H9 (cell line): ENCODE data around the gene PALD1. TPM values are rescaled to one million over a fixed set of nuclear protein-coding genes. Genes with fewer than 3 reads are reported as not detected.

Source experiments
- DNase-seq: peaks from one replicate; pipeline ENCODE4 v3.0.0-alpha.2; 2017
- H2AFZ ChIP-seq: one replicate; pipeline ENCODE4 v1.6.1; 2013; ENCODE audit warnings: mild to moderate bottlenecking, low read length, control low read depth, moderate library complexity
- H2AK5ac ChIP-seq: 2 replicates; pipeline ENCODE4 v1.6.1; 2013; ENCODE audit warnings: low read length, control low read depth, mixed read lengths; ENCODE audit not compliant: insufficient read length
- H2BK120ac ChIP-seq: one replicate; pipeline ENCODE4 v1.6.1; 2013; ENCODE audit warnings: low read depth, mild to moderate bottlenecking, low read length, control low read depth, inconsistent platforms; ENCODE audit not compliant: poor library complexity, severe bottlenecking
- H2BK12ac ChIP-seq: 2 replicates; pipeline ENCODE4 v1.6.1; 2013; ENCODE audit warnings: low read length, control low read depth, mixed read lengths, low read depth; ENCODE audit not compliant: insufficient read length
- H2BK15ac ChIP-seq: 2 replicates; pipeline ENCODE4 v1.6.1; 2013; ENCODE audit warnings: low read depth, low read length, control low read depth
- H2BK20ac ChIP-seq: one replicate; pipeline ENCODE4 v1.6.1; 2013; ENCODE audit warnings: low read depth, mild to moderate bottlenecking, low read length, control low read depth, inconsistent platforms; ENCODE audit not compliant: poor library complexity, severe bottlenecking
- H2BK5ac ChIP-seq: 2 replicates; pipeline ENCODE4 v1.6.1; 2013; ENCODE audit warnings: low read length, control low read depth, mixed read lengths; ENCODE audit not compliant: insufficient read length
- H3K14ac ChIP-seq: 2 replicates; pipeline ENCODE4 v1.6.1; 2013; ENCODE audit warnings: low read length, control low read depth; ENCODE audit not compliant: insufficient read depth
- H3K18ac ChIP-seq: 2 replicates; pipeline ENCODE4 v1.6.1; 2013; ENCODE audit warnings: low read depth, mild to moderate bottlenecking, mixed read lengths, low read length, control low read depth; ENCODE audit not compliant: insufficient read length
- H3K23ac ChIP-seq: 2 replicates; pipeline ENCODE4 v1.6.1; 2013; ENCODE audit warnings: low read length, control low read depth, mixed read lengths, low read depth; ENCODE audit not compliant: insufficient read length
- H3K23me2 ChIP-seq: 2 replicates; pipeline ENCODE4 v1.6.1; 2013; ENCODE audit warnings: low read depth, mild to moderate bottlenecking, mixed read lengths, low read length, control low read depth; ENCODE audit not compliant: insufficient read length, poor library complexity, severe bottlenecking
- H3K27ac ChIP-seq: 2 replicates; pipeline ENCODE4 v1.5.1; 2013; ENCODE audit warnings: low read length, control low read depth, mixed read lengths, low read depth; ENCODE audit not compliant: insufficient read length
- H3K27me3 ChIP-seq: 2 replicates; pipeline ENCODE4 v1.6.1; 2013; ENCODE audit warnings: low read length, control low read depth, inconsistent platforms; ENCODE audit not compliant: insufficient read depth
- H3K4ac ChIP-seq: 2 replicates; pipeline ENCODE4 v1.6.1; 2013; ENCODE audit warnings: low read depth, mild to moderate bottlenecking, control low read depth, inconsistent platforms, low read length, moderate library complexity
- H3K4me1 ChIP-seq: 2 replicates; pipeline ENCODE4 v1.6.1; 2013; ENCODE audit warnings: low read length, control low read depth, inconsistent platforms; ENCODE audit not compliant: insufficient read depth
- H3K4me2 ChIP-seq: 2 replicates; pipeline ENCODE4 v1.6.1; 2013; ENCODE audit warnings: low read length, control low read depth, mixed read lengths; ENCODE audit not compliant: insufficient read length, insufficient read depth
- H3K56ac ChIP-seq: 2 replicates; pipeline ENCODE4 v1.6.1; 2013; ENCODE audit warnings: low read depth, mild to moderate bottlenecking, mixed read lengths, low read length, control low read depth; ENCODE audit not compliant: insufficient read length
- H3K79me1 ChIP-seq: 2 replicates; pipeline ENCODE4 v1.6.1; 2013; ENCODE audit warnings: low read depth, mild to moderate bottlenecking, moderate library complexity, low read length, control low read depth, inconsistent platforms; ENCODE audit not compliant: insufficient read depth, poor library complexity, severe bottlenecking
- H3K79me2 ChIP-seq: 2 replicates; pipeline ENCODE4 v1.6.1; 2013; ENCODE audit warnings: low read length, control low read depth, inconsistent platforms; ENCODE audit not compliant: insufficient read depth
- H3K9ac ChIP-seq: 2 replicates; pipeline ENCODE4 v1.6.1; 2013; ENCODE audit warnings: low read length, control low read depth, mixed read lengths; ENCODE audit not compliant: insufficient read length; ENCODE audit errors: extremely low read depth
- H3K9me3 ChIP-seq: one replicate; pipeline ENCODE4 v1.6.1; 2013; ENCODE audit warnings: low read depth, low read length, inconsistent platforms; ENCODE audit not compliant: control insufficient read depth
- H3T11ph ChIP-seq: one replicate; pipeline ENCODE4 v1.6.1; 2013; ENCODE audit warnings: mild to moderate bottlenecking, low read length, control low read depth, inconsistent platforms
- H4K20me1 ChIP-seq: one replicate; pipeline ENCODE4 v1.6.1; 2013; ENCODE audit not compliant: control insufficient read depth, insufficient read length, insufficient read depth
- H4K5ac ChIP-seq: 2 replicates; pipeline ENCODE4 v1.6.1; 2013; ENCODE audit warnings: low read depth, mild to moderate bottlenecking, mixed read lengths, low read length, control low read depth; ENCODE audit not compliant: insufficient read length
- H4K8ac ChIP-seq: replicated peaks from 2 replicates; pipeline ENCODE4 v1.6.1; 2013; ENCODE audit warnings: low read length, control low read depth, mixed read lengths, low read depth; ENCODE audit not compliant: insufficient read length
- H4K91ac ChIP-seq: 2 replicates; pipeline ENCODE4 v1.6.1; 2013; ENCODE audit warnings: low read depth, mild to moderate bottlenecking, moderate library complexity, mixed read lengths, low read length, control low read depth; ENCODE audit not compliant: insufficient read length
- H3K27ac Mint-ChIP-seq, 3 experiments: 2 replicates in 2 of 3; 3 replicates in 1 of 3; pipeline ENCODE4 v1.8.0; 2020 to 2021; ENCODE audit warnings: mixed read lengths in 3 of 3, mild to moderate bottlenecking in 1 of 3, moderate library complexity in 1 of 3
- H3K27me3 Mint-ChIP-seq: 2 replicates; pipeline ENCODE4 v1.8.0; 2021; ENCODE audit warnings: low read depth, mild to moderate bottlenecking, moderate library complexity, mixed read lengths
- H3K36me3 Mint-ChIP-seq, 3 experiments: 2 replicates in 2 of 3; 3 replicates in 1 of 3; pipeline ENCODE4 v1.8.0; 2020 to 2021; ENCODE audit warnings: low read depth in 3 of 3, mixed read lengths in 3 of 3; ENCODE audit not compliant: insufficient read depth in 1 of 3
- H3K4me1 Mint-ChIP-seq, 2 experiments: 2 replicates each; pipeline ENCODE4 v1.8.0; 2020; ENCODE audit warnings: mixed read lengths in 2 of 2
- H3K4me3 Mint-ChIP-seq, 2 experiments: 2 replicates in 1 of 2; 3 replicates in 1 of 2; pipeline ENCODE4 v1.8.0; 2020 to 2021; ENCODE audit warnings: mild to moderate bottlenecking in 2 of 2, mixed read lengths in 2 of 2, moderate library complexity in 1 of 2
- H3K9me3 Mint-ChIP-seq, 2 experiments: 2 replicates in 1 of 2; 3 replicates in 1 of 2; pipeline ENCODE4 v1.8.0; 2020; ENCODE audit warnings: mild to moderate bottlenecking in 2 of 2, mixed read lengths in 2 of 2, moderate library complexity in 1 of 2
- WGBS: extraction: QIAGEN DNeasy Blood & Tissue Kit; methylation state at CpG from one replicate; pipeline ENCODE4 v1.1.7; 2013; ENCODE audit warnings: missing lambda C conversion rate, low lambda C conversion rate, mixed read lengths; ENCODE audit not compliant: insufficient read length; ENCODE audit errors: extremely low coverage; 5-methylcytosine and 5-hydroxymethylcytosine counted together
- total RNA-seq: library from RNA; stranded (reverse); gene quantifications from 2 replicates; pipeline ENCODE4 v1.2.1, GENCODE V29; 2021
- TF ChIP-seq, protein P1 (sequence below): fragments of 200-600 bp; sonication (generic); conservative IDR thresholded peaks from 3 replicates; pipeline ENCODE4 v1.8.0; 2021; ENCODE audit warnings: antibody characterized with exemption, mild to moderate bottlenecking

PALD1 gene
- total RNA-seq, 1 experiment from 2014 or later, result 21.1 TPM

DNA sequence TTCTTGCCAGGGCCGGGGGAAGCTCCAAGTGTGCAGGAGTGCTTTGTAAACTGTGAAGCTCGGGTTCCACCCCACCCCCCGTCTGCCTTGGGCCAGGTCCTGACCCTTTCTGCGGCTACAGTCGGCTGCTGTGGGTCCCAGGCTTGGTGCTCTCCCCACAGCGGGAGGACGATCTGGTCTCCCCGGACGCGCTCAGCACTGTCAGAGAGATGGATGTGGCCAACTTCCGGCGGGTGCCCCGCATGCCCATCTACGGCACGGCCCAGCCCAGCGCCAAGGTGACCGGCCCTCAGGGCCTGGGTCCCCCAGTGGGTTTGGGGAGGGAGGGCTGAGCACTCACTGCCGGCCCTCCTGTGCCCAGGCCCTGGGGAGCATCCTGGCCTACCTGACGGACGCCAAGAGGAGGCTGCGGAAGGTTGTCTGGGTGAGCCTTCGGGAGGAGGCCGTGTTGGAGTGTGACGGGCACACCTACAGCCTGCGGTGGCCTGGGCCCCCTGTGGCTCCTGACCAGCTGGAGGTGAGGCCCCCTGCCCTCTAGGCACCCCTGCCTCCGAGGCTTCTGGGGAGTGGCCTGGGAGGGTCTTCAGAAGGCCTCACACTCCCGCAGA lies 60.3 kb downstream of the PALD1 start:
- no peaks in the 10 kb centered on the region; the same call in 1 of the 2 replicates for H3K4me1 ChIP-seq
- H4K91ac ChIP-seq, result no peak overlapping the region
- H2BK12ac ChIP-seq, result no peak overlapping the region
- Mint-ChIP-seq H3K27ac (no peak overlapping the region), H3K9me3 (no peaks in the 10 kb centered on the region), H3K4me1 (peaks cover 10 to 12% of the 10 kb centered on the region in 2 experiments), H3K36me3 (peaks cover 0 to 20% (median 7%) of the 10 kb centered on the region in 3 experiments; a peak in 6 of 7 replicates), H3K4me3 (no peak overlapping the region), H3K27me3 (no peaks in the 10 kb centered on the region)
- H3T11ph ChIP-seq, result no peak overlapping the region
- H2BK20ac ChIP-seq, result no peak overlapping the region
- no peak overlapping the region for H3K18ac ChIP-seq
- no peak overlapping the region for H3K9ac ChIP-seq
- no peaks in the 10 kb centered on the region for H3K79me1 ChIP-seq
- H3K9me3 ChIP-seq, result no peaks in the 10 kb centered on the region
- no CpG with 5 or more reads among the region's 27 CpGs for WGBS
- H3K4me2 ChIP-seq, result no peak overlapping the region
- no peaks in the 10 kb centered on the region for H3K79me2 ChIP-seq
- no peak overlapping the region for H3K14ac ChIP-seq
- no peak overlapping the region for H2AK5ac ChIP-seq
- DNase-seq, result no peak
- TF ChIP-seq, protein P1, sequence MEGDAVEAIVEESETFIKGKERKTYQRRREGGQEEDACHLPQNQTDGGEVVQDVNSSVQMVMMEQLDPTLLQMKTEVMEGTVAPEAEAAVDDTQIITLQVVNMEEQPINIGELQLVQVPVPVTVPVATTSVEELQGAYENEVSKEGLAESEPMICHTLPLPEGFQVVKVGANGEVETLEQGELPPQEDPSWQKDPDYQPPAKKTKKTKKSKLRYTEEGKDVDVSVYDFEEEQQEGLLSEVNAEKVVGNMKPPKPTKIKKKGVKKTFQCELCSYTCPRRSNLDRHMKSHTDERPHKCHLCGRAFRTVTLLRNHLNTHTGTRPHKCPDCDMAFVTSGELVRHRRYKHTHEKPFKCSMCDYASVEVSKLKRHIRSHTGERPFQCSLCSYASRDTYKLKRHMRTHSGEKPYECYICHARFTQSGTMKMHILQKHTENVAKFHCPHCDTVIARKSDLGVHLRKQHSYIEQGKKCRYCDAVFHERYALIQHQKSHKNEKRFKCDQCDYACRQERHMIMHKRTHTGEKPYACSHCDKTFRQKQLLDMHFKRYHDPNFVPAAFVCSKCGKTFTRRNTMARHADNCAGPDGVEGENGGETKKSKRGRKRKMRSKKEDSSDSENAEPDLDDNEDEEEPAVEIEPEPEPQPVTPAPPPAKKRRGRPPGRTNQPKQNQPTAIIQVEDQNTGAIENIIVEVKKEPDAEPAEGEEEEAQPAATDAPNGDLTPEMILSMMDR, result no peak
- no peak overlapping the region for H4K5ac ChIP-seq
- H3K23me2 ChIP-seq, result no peaks in the 10 kb centered on the region
- H3K23ac ChIP-seq, result no peak overlapping the region
- no peak overlapping the region for H3K4ac ChIP-seq
- no peak overlapping the region for H2BK120ac ChIP-seq
- H2BK5ac ChIP-seq, result no peak overlapping the region
- no peak overlapping the region for H2BK15ac ChIP-seq
- peaks cover 3% of the 10 kb centered on the region for H4K20me1 ChIP-seq
- no peak overlapping the region for H4K8ac ChIP-seq
- no peak overlapping the region for H3K27ac ChIP-seq
- no peaks in the 10 kb centered on the region for H3K27me3 ChIP-seq
- H2AFZ ChIP-seq, result no peak overlapping the region
- no peak overlapping the region for H3K56ac ChIP-seq
